ENCODE measurements around the gene CLEC6A.
"Not testable (repeated sequence)": the region's sequence is repeated elsewhere in the genome, so short reads cannot be mapped to it uniquely, and the experiment has no call there.

The CLEC6A gene

DNA sequence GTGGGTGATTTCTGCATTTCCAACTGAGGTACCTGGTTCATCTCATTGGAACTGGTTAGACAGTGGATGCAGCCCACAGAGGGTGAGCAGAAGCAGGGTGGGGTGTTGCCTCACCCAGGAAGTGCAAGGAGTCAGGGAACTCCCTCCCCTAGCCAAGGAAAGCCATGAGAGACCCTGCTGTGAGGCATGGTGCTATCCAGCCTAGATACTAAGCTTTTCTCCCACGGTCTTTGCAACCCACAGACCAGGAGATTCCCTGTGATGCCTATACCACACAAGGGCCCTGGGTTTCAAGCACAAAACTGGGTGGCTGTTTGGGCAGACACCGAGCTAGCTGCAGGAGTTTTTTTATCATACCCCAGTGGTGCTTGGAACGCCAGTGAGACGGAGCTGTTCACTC lies 39.9 kb downstream of the CLEC6A start:
- DNase-seq (ENCODE audit: low read depth) = not testable (repeated sequence)

- DNase-seq (ENCODE audit: low read depth) = not testable (repeated sequence)
Observed at GRCh38 chr12:8496074-8496473, 40.3 kb downstream of the CLEC6A start.

GRCh38 chr12:8499616-8500015 lies 43.9 kb downstream of the CLEC6A start:
- no peak for DNase-seq (ENCODE audit: low read depth)

- no peak for DNase-seq (ENCODE audit: low read depth)
Observed at GRCh38 chr12:8501720-8502119, 46.0 kb downstream of the CLEC6A start.

DNA sequence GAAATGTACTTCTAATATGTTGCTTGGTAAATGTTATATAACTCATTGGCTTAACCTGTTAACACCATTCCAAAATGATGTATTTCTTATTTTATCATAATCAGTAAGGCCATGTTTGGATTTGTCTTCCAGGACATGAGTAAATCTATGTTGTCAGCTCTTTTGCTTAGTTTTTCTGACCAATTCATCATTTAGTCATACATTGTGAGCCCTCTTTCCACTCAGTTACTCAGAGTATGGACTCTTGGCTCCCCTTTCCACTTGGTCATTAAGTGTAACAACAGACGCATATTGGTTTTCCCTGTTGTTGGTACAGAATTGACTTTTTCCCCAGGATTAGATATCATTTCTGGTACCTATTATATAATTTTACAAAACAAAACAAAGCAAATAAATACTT lies 48.6 kb downstream of the CLEC6A start:
- no peak for DNase-seq (ENCODE audit: low read depth)

GRCh38 chr12:8507596-8507995 lies 51.8 kb downstream of the CLEC6A start:
- no peak for DNase-seq (ENCODE audit: low read depth)

DNA sequence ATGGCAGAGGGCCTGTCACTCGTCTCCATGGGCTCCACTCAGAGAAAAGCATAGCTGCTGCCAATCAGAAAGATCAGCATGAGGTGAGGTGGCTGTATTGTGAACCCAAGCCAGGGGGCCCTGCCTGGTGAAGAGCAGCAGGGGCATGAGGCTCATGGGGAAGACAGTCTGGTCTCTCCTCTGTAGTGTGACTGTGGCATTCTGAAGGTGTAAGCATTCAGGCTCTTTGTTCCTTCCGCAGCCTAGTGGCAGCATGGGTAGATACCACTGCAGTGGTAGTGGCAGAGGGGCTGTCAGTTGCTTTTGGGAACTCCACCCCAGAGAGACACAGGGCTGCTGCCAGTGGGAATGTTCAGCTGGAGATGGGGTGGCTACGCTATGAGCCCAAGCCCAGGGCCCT lies 52.5 kb downstream of the CLEC6A start:
- no peak for DNase-seq (ENCODE audit: low read depth)

GRCh38 chr12:8508910-8509841 lies 53.4 kb downstream of the CLEC6A start:
- no peak for DNase-seq (ENCODE audit: low read depth)

- no peak for DNase-seq (ENCODE audit: low read depth)
Observed at GRCh38 chr12:8513256-8513655, 57.5 kb downstream of the CLEC6A start, which contains the start of gene CLEC4D. Gene CLEC4D (plus strand): TSS chr12:8513503. CDS start chr12:8513733, 230 bp downstream.

GRCh38 chr12:8517971-8518370 lies 62.2 kb downstream of the CLEC6A start:
- DNase-seq (ENCODE audit: low read depth) = no peak

- DNase-seq (ENCODE audit: low read depth) = no peak
Observed at GRCh38 chr12:8519171-8519570, 63.4 kb downstream of the CLEC6A start.

DNA sequence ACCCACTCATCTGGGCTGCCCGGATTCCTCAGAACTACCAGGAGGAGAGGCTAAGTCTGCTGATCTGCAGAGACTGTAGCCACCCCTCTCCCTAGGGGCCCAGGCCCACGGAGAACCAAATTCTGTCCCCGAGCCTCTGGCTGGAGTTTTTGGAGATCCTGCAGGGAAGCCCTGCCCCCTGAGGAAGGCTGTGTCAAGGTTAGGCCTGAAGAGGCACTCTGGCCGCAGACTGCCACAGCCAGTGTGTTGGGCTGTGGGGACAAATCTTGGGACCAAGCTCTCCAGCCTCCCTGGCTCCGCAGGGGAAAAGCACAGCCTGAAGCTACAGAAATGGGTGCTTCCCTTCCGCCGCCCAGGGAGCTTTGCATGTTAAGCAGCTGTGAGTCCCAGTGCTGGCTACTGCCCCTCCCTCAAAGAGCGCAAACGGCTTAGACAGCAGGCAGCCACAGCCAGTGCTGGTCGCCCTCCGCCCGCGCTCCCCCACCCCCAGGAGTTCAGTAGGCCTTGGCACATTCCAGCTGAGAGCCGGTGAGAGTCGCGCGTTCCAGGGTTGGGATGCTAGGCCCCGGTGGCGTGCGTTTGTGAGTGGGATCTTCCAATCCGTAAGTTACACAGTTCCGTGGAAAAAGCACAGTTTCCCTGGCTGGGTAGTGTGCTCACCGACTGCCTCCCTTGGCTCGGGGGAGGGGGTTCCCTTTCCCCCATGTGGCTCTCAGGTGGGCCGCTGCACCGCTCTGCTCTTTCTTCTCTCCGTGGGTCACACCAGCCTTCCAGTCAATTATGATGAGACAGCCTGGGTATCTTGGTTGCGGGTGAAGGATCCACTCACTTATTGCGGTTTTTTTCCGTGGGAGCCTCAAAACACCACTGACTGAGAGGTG lies 71.7 kb downstream of the CLEC6A start:
- no peak for DNase-seq (ENCODE audit: low read depth)
